ENCODE results near the gene CLBA1.

- no peak for TF ChIP-seq POLR2AphosphoS5 (IDR thresholded peaks at IDR 0.05; ENCODE audit: borderline replicate concordance, low read depth, low read length)
- TF ChIP-seq EZH2 (IDR thresholded peaks at IDR 0.05) = no peak
Observed at GRCh38 chr14:104982548-104983230, 2.9 kb upstream of the CLBA1 start.

Data from SK-N-MC (cell line).